GM12874 (cell line): Measurements from ENCODE around the gene AGPAT2.

Experiments
- CTCF ChIP-seq: IDR thresholded peaks from 2 replicates; pipeline ENCODE4 v1.5.1; 2011; ENCODE audit warnings: low read depth, mild to moderate bottlenecking, control low read depth, low read length, moderate library complexity; ENCODE audit not compliant: insufficient read depth

AGPAT2 gene

GRCh38 chr9:136625101-136626065, 61.9 kb downstream of the AGPAT2 start:
- no peak for TF ChIP-seq CTCF

- no peak for TF ChIP-seq CTCF
Observed at GRCh38 chr9:136624184-136624951, 62.9 kb downstream of the AGPAT2 start.

- no peak for TF ChIP-seq CTCF
Observed at GRCh38 chr9:136623842-136624183, 63.4 kb downstream of the AGPAT2 start.
